22Rv1 (cell line): ENCODE measurements around the gene AKIP1.

Source experiments
- H3K27ac ChIP-seq: fragments of 450-650 bp; 2 replicates; pipeline ENCODE4 v1.5.1; 2017
- CTCF ChIP-seq: fragments of 450-650 bp; IDR thresholded peaks from 2 replicates; pipeline ENCODE4 v1.5.1; 2017; ENCODE audit warnings: mild to moderate bottlenecking
- ZFX ChIP-seq: fragments of 450-650 bp; IDR thresholded peaks from 2 replicates; pipeline ENCODE4 v1.6.1; 2017; ENCODE audit warnings: antibody characterized with exemption, borderline replicate concordance

Gene AKIP1

GRCh38 chr11:8947230-8947943 lies 36.4 kb downstream of the AKIP1 start:
- TF ChIP-seq CTCF (no peak), ZFX (no peak)
- no peak overlapping the region for H3K27ac ChIP-seq

- TF ChIP-seq ZFX = no peak
- no peak for TF ChIP-seq CTCF
- H3K27ac ChIP-seq = no peak overlapping the region
These were observed 37.9 kb downstream of the AKIP1 start for GRCh38 chr11:8948886-8949285.

DNA sequence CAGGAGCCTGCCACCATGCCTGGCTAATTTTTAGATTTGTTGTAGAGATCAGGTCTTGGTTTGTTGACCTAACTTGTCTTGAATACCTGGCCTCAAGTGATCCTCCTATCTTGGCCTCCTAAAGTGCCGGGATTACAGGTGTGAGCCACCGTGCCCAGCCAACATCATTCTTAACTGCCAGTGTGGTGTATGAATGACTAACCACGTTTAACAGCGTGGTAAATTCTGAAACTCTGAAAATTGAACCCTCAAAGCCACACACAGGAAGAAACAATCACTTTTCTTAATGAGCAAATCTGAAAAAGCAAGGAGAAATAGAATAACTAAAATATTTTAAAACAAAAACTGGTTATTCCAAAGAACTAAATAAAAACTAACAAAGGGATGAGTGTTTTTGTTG lies 45.9 kb downstream of the AKIP1 start:
- H3K27ac ChIP-seq = no peak overlapping the region

GRCh38 chr11:8959546-8960166 lies 48.7 kb downstream of the AKIP1 start:
- TF ChIP-seq ZFX = no peak
- TF ChIP-seq CTCF = peak; percentile 81
- peak overlapping the region; percentile 37; the same call in 1 of the 2 replicates for H3K27ac ChIP-seq

More for the DNA sequence above, 45.9 kb downstream of the AKIP1 start:
- TF ChIP-seq ZFX (no peak), CTCF (no peak)

- TF ChIP-seq ZFX (no peak), CTCF (no peak)
- no peak overlapping the region for H3K27ac ChIP-seq
These were observed 50.4 kb downstream of the AKIP1 start for GRCh38 chr11:8961401-8961800.

DNA sequence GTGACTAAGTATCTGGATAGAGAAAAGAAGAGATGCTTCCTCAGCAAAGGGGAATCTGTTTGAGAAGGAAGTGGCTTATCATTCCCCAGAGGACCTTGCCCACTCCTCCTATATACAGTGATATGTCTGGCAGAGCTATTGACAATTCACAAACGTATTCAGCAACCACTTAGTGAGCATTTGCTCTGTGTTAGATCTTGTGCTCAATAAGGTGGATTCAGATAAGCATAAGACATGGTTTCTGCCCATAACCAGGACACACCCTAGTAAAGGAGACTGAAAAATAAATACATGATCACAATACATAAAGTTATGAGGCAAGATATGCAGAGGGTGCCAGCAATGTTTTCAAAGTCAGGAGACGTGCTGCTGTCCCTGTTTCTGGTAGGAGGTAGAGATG lies 51.9 kb downstream of the AKIP1 start:
- H3K27ac ChIP-seq = peak overlapping the region; percentile 91
- TF ChIP-seq ZFX = no peak
- no peak for TF ChIP-seq CTCF

DNA sequence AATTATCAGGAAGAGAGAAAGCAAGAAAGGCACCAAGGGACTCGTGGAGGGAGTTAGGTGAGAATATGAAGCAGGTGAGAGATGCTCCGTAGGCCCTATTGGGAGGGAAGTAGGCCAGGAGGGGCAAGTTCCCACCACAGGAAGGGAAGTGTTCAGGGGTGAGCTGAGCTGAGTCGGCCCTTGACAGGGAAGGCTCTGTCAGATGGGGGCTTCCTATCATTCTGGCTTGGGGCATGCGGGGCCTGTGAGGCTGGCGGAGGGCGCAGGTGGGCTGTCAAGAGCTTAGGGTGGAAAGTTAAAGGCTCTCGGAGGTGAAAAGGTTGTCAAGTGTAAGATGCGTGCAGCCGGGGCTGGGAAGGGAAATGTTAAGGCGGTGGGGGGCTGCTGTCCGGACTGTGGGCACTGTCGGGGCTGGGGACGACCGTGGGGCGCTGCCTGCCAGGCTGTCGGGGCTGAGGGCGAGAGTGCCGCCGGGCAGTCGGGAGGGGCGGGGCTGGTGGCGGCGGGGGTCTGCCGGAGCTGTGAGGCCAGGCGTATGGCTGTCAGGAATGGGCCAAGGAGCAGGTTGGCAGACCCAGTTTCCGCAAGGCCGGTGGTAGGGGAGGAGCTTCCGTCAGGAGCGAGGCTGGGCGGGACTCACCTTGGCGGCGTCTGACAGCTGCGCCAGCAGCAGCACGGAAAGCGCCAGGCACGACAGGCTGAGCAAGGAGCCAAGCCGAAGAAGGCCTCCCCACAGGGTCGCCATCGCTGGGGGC lies 52.8 kb downstream of the AKIP1 start:
- H3K27ac ChIP-seq = peak overlapping the region; percentile 91
- TF ChIP-seq ZFX = no peak
- no peak for TF ChIP-seq CTCF
